Fibroblast of the conjunctiva (primary cell): ENCODE results near the gene SREBF2.

ENCODE experiments used
- DNase-seq: peaks from one replicate; pipeline ENCODE4 v3.0.0-alpha.2; 2010; ENCODE audit warnings: low read depth

SREBF2 gene

GRCh38 chr22:41908411-41909309 is 75.8 kb downstream of the SREBF2 start:
- no peak for DNase-seq

DNA sequence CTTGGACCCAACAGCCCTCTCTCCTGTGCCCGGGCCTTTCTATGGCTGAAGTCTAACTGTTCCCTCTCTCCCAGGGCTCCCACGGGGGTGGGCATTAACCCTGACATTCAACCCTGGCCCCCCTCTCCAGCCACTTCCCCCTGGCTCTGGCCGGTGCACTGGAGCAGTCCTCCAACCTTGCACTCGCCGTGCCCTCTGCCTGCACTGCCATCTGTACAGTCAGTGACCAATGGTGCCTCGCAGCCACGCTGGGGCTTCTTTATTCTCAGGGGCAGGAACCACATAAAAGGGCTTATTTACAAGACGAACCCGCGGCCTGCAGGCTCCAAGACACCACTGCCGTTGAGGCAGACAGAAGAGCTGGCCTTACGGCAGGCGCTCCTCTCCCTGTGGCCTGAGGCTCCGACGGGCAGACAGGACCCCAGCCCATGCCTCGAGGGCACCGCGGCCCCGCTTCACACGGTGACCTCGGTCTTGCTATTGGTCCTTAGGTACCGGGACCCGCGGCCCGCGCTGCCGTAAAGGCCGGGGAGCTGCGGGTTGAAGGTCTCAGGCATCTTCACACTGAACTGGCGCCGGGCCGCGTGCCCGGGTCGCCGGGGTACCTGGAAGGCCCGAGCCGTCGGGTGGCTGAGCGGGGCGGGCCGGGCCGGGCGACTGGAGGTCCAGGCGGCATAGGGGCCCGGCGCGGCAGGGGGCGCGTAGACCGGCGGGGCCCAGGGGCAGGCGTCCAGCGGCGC is 76.6 kb downstream of the SREBF2 start:
- no peak for DNase-seq

DNA sequence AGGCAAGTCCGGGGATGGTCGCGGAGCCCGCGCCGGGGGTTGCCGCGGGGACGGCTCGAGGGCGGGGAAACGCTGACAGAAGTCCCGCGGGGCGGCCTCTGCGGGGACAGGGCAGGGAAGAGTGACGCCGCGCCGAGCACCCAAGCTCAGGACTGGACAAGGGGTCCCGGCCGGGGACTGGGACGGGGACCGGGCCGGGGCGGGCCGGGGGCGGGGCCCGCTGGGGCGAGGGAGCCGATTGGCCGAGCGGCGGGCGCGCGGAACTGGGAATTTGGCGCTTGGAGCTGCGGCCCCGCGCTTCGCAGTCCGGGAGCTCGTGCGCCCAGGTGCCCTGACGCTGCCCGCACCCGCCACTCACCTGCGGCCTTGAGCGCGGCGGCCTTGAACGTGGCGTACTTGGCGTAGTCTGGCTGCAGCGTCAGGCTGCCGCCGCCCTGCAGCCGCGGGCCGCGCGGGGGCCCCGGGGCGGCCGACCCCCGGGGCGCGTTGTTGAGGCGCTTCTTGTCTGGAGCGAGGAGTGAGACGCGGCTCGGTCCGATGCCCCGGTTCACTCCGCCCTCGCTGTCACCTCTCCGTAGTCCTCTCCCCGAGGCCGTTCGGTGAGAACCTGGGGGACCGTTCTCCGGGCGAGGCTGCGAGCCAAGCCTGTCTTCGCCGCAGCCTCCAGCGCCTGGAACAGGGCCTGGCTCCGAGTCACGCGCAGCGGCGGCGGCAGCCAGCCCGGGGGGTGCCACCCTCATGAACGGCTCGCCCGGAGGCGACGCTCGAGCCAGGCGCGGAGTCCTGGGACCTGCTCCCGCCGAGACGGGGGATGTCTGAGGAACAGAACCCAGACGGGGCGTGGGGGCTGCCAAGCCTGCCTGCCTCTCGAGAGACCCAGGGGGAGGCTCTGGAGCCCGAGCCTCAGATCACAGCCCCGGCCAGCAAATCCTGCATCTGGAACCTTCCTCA is 77.4 kb downstream of the SREBF2 start:
- no peak for DNase-seq

- DNase-seq = no peak
These were observed 78.2 kb downstream of the SREBF2 start for GRCh38 chr22:41911001-41911611.

DNA sequence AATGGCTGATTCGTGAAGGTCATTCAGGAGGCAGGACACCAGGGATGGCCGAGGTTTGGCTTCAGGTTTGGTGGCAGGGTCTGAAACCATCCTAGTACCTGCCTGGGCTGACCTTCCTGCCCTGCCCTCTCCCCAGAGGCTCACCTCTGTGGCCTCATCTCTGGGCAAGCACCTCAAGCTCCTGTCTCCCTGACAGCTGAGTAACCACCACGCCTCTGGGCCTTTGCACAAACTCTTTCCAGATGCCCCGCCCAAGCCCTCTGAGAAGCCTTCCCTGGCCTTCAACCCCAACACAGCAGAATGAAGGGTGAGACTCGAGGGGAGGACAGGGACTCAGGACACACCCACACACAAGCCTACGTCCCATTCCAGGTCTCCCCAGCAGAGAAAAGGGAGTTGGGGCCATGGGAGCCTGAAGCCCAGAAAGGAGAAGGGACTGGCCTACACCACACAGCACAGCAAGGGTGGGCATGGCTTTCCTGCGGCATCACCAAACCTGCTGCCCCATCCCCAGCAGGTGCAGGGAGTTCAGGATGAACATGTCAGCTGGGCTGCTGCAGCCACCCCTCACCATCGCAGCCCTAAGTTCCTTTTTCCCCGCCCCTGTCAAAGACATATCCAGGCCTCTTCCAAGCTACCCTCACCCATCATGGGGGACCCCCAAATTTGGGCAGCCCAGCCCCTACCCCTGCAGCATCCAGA is 79.6 kb downstream of the SREBF2 start:
- no peak for DNase-seq

GRCh38 chr22:41913040-41913719 is 80.3 kb downstream of the SREBF2 start:
- DNase-seq = no peak

DNA sequence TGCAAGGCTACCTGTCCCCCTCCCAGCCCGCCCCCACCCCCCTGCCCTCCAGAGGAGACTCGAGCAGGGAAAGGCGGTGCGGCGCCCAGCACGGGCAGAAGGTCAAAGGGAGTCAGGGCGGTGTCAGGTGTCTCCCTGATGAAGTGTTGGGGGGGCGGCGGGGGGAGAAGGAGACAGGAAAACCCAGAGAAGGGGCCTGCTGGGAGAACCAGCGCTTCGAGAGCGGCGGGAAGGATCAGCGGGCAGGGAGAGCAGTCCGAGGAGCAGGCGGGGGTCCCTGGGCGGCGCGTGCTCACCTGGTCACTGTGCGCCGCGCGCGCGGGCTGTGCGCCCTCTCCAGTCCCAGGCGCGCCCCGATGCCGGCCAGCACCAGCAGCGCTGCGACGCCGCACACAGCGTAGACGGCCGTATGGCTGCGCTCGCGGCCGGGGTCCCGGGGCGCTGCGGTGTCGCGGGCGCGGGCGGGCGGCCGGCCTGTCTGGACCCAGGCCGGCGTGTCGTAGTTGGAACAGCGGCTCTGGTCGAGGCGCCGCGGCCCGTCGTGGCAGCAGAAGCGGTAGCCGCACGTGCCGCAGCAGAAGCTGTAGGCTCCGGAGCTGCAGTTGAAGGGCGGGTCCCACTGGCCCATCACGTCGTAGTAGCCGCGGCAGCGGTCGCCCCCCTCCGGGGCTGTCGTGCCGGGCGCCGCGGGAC is 81.1 kb downstream of the SREBF2 start:
- DNase-seq = no peak

- no peak for DNase-seq
These were observed 81.7 kb downstream of the SREBF2 start for GRCh38 chr22:41914611-41915034.

- DNase-seq = no peak
These were observed 82.3 kb downstream of the SREBF2 start, which contains the start of gene SHISA8 for GRCh38 chr22:41915035-41915785. Gene SHISA8, minus strand, starts transcription at chr22:41915074. Its CDS starts 407 bp downstream, at chr22:41914667.

GRCh38 chr22:41915786-41916493 is 83.0 kb downstream of the SREBF2 start:
- DNase-seq = no peak

- DNase-seq = no peak
These were observed 83.9 kb downstream of the SREBF2 start for GRCh38 chr22:41916745-41917358.

DNA sequence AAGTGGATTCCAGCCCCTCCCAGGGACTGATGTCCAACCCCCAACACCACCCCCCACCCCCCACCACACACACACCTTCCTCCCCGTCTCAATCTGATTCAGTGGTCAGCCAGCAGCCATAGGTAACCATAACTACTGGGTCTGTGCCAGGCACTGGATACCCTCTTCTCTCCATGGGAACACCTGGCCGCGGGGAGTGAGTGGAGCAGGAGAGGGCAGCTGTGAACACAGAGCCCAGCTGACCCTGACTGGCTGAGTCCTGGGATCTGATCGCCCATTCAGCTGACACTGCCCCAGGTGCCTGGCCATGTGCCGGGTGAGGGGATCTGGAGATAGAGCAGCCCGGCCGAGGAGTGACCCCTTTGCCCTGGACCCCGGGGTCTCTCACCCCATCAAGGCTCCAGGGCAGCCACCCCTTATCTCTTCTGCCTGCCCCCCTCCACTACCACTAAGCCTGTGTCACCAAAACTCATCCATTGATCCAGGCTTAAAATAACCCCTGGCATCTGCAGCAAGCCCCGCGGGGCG is 84.5 kb downstream of the SREBF2 start:
- no peak for DNase-seq

DNA sequence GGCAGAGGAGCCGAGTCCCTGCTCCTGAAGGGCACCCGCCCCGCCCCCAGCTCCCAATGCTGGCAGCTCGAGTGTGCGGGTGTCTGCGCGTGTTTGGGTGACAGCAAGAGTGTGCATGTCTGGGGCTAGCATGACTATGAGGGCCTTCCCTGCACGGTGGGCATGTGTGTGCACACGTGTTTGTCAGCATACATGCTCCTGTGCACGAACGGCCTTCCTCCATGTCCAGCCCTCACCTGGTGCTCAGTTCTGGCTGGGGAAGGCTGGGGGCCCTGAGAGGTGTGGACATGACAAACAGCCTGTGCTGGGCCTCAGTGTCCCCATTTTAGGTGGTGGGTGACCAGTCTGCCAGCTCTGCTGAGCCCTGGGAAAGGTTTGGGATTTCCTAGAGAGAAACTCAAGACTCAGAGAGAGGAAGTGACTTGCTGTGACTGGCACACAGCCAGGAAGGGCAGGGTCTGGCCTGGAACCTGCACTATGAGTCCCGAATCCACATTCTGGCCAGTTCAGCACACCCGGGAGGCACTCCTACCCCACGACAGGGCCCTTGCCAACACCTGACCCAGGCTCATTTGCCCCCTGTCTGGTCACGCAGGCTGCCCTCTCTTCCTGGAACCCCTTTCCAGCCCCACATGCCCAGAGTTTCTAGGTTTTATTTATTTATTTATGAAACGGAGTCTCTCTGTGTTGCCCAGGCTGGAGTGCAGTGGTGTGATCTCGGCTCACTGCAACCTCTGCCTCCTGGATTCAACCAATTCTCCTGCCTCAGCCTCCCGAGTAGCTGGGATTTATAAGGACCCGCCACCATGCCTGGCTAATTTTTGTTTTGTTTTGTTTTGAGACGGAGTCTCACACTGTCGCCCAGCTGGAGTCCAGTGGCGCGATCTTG is 85.2 kb downstream of the SREBF2 start:
- no peak for DNase-seq

GRCh38 chr22:41919357-41920224 is 86.7 kb downstream of the SREBF2 start:
- DNase-seq = no peak

- DNase-seq = no peak
These were observed 87.5 kb downstream of the SREBF2 start for GRCh38 chr22:41920271-41920976.
